ENCODE results near the gene CDYL2. TPM values are rescaled to one million over a fixed set of nuclear protein-coding genes. Genes with fewer than 3 reads are reported as not detected.

Gene CDYL2
- total RNA-seq, 1 donor from 2014 or later: 4.9 TPM

GRCh38 chr16:80627108-80627507 is 177.3 kb downstream of the CDYL2 start:
- no peaks in the 10 kb centered on the region for H3K27me3 ChIP-seq
- Mint-ChIP-seq H3K4me1 (no peaks in the 10 kb centered on the region), H3K27me3 (ENCODE audit: insufficient read depth, low read depth) (no peaks in the 10 kb centered on the region), H3K36me3 (peaks cover 4% of the 10 kb centered on the region), H3K4me3 (no peak overlapping the region), H3K9me3 (peaks cover 9% of the 10 kb centered on the region), H3K27ac (no peak overlapping the region)
- H3K9me3 ChIP-seq (ENCODE audit: low read depth): no peaks in the 10 kb centered on the region
- H3K4me1 ChIP-seq: no peaks in the 10 kb centered on the region
- no peak for DNase-seq (ENCODE audit: low spot score)
- H3K4me3 ChIP-seq: no peak overlapping the region
- H2AFZ ChIP-seq (replicated peaks): no peak overlapping the region
- TF ChIP-seq EZH2phosphoT487 (IDR thresholded peaks at IDR 0.05): no peak
- no peaks in the 10 kb centered on the region for H3K36me3 ChIP-seq
- H3K27ac ChIP-seq: no peak overlapping the region
- no peaks in the 10 kb centered on the region for H3F3A ChIP-seq (ENCODE audit: low read depth)
- no peak overlapping the region for H3K4me2 ChIP-seq
- no peaks in the 10 kb centered on the region for H4K20me1 ChIP-seq (ENCODE audit: low read depth)
- no peaks in the 10 kb centered on the region for H3K79me2 ChIP-seq (ENCODE audit: low read depth)
- no peak overlapping the region for H3K9ac ChIP-seq

GRCh38 chr16:80623376-80623775 is 181.0 kb downstream of the CDYL2 start:
- Mint-ChIP-seq H3K9me3 (peaks cover 9% of the 10 kb centered on the region), H3K4me3 (no peak overlapping the region), H3K4me1 (peaks cover 3% of the 10 kb centered on the region), H3K27ac (no peak overlapping the region), H3K36me3 (peaks cover 4% of the 10 kb centered on the region), H3K27me3 (ENCODE audit: insufficient read depth, low read depth) (peaks cover 2% of the 10 kb centered on the region)
- TF ChIP-seq CTCF (IDR thresholded peaks at IDR 0.05) (no peak), EZH2 (IDR thresholded peaks at IDR 0.05) (no peak), EZH2phosphoT487 (IDR thresholded peaks at IDR 0.05) (no peak)
- no peak overlapping the region for H3K4me2 ChIP-seq
- no peaks in the 10 kb centered on the region for H3K4me1 ChIP-seq
- no peak for DNase-seq (ENCODE audit: low spot score)
- H2AFZ ChIP-seq (replicated peaks): no peak overlapping the region
- no peak overlapping the region for H3K27ac ChIP-seq
- H3K4me3 ChIP-seq: no peak overlapping the region
- no peaks in the 10 kb centered on the region for H4K20me1 ChIP-seq (ENCODE audit: low read depth)
- H3K9me3 ChIP-seq (ENCODE audit: low read depth): no peaks in the 10 kb centered on the region
- no peaks in the 10 kb centered on the region for H3K36me3 ChIP-seq
- H3K79me2 ChIP-seq (ENCODE audit: low read depth): no peaks in the 10 kb centered on the region
- no peaks in the 10 kb centered on the region for H3K27me3 ChIP-seq
- H3K9ac ChIP-seq: no peak overlapping the region
- H3F3A ChIP-seq (ENCODE audit: low read depth): no peaks in the 10 kb centered on the region

GRCh38 chr16:80622007-80622406 is 182.4 kb downstream of the CDYL2 start:
- H3K27me3 Mint-ChIP-seq (ENCODE audit: insufficient read depth, low read depth): peaks cover 2% of the 10 kb centered on the region
- no peak overlapping the region for H3K4me3 Mint-ChIP-seq
- Histone ChIP-seq H3K36me3 (no peaks in the 10 kb centered on the region), H2AFZ (replicated peaks) (no peak overlapping the region), H4K20me1 (ENCODE audit: low read depth) (no peaks in the 10 kb centered on the region), H3K9me3 (ENCODE audit: low read depth) (no peaks in the 10 kb centered on the region), H3K4me3 (no peak overlapping the region), H3K9ac (no peak overlapping the region), H3F3A (ENCODE audit: low read depth) (no peaks in the 10 kb centered on the region), H3K27ac (no peak overlapping the region), H3K4me2 (no peak overlapping the region), H3K79me2 (ENCODE audit: low read depth) (no peaks in the 10 kb centered on the region), H3K4me1 (no peaks in the 10 kb centered on the region), H3K27me3 (no peaks in the 10 kb centered on the region)
- H3K27ac Mint-ChIP-seq: no peak overlapping the region
- peaks cover 9% of the 10 kb centered on the region for H3K9me3 Mint-ChIP-seq
- peaks cover 3% of the 10 kb centered on the region for H3K4me1 Mint-ChIP-seq
- no peak for DNase-seq (ENCODE audit: low spot score)
- no peak for TF ChIP-seq CTCF (IDR thresholded peaks at IDR 0.05)
- TF ChIP-seq EZH2phosphoT487 (IDR thresholded peaks at IDR 0.05): no peak
- TF ChIP-seq EZH2 (IDR thresholded peaks at IDR 0.05): no peak
- peaks cover 7% of the 10 kb centered on the region for H3K36me3 Mint-ChIP-seq

- Histone ChIP-seq H4K20me1 (ENCODE audit: low read depth) (no peaks in the 10 kb centered on the region), H3K36me3 (no peaks in the 10 kb centered on the region), H3K4me3 (no peak overlapping the region), H3K9ac (no peak overlapping the region), H3K9me3 (ENCODE audit: low read depth) (no peaks in the 10 kb centered on the region), H3K4me1 (no peaks in the 10 kb centered on the region), H2AFZ (replicated peaks) (no peak overlapping the region), H3K79me2 (ENCODE audit: low read depth) (no peaks in the 10 kb centered on the region), H3K27ac (no peak overlapping the region), H3F3A (ENCODE audit: low read depth) (no peaks in the 10 kb centered on the region), H3K4me2 (no peak overlapping the region), H3K27me3 (no peaks in the 10 kb centered on the region)
- Mint-ChIP-seq H3K27ac (no peak overlapping the region), H3K9me3 (peaks cover 9% of the 10 kb centered on the region), H3K4me3 (no peak overlapping the region), H3K4me1 (peaks cover 3% of the 10 kb centered on the region), H3K36me3 (peaks cover 7% of the 10 kb centered on the region), H3K27me3 (ENCODE audit: insufficient read depth, low read depth) (peaks cover 4% of the 10 kb centered on the region)
- TF ChIP-seq EZH2 (IDR thresholded peaks at IDR 0.05): no peak
- TF ChIP-seq EZH2phosphoT487 (IDR thresholded peaks at IDR 0.05): no peak
- TF ChIP-seq CTCF (IDR thresholded peaks at IDR 0.05): no peak
- DNase-seq (ENCODE audit: low spot score): peak; percentile 5
Observed at GRCh38 chr16:80620736-80621605, 183.4 kb downstream of the CDYL2 start.
